GM18517 (cell line): ENCODE results near the gene CGNL1.

ENCODE experiments used
- ATAC-seq: cut with Tn5 transposase; IDR thresholded peaks from one replicate; pipeline ENCODE4 v1.9.1; 2021; ENCODE audit warnings: mild to moderate bottlenecking, moderate library complexity; ENCODE audit not compliant: unreplicated experiment

The CGNL1 gene

DNA sequence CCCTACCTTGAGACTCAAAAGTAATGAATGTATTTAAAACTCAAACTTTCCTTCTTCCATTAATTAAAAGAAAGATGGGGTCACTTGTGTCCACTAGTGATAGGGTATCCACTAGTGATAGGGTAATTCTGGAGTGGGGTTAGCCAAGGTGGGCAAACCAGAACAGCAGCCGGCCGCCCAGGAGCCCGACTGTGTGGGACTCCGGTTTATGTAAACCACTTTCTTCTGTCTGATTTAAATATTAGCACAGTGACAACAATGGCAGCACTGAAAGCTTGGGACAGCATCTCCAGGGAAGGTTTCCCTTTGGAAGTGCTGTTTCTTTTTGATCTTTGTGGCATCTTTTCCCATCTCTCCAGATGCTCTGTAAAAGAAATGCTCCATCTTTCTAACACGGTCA lies 216.1 kb downstream of the CGNL1 start:
- ATAC-seq: no peak

DNA sequence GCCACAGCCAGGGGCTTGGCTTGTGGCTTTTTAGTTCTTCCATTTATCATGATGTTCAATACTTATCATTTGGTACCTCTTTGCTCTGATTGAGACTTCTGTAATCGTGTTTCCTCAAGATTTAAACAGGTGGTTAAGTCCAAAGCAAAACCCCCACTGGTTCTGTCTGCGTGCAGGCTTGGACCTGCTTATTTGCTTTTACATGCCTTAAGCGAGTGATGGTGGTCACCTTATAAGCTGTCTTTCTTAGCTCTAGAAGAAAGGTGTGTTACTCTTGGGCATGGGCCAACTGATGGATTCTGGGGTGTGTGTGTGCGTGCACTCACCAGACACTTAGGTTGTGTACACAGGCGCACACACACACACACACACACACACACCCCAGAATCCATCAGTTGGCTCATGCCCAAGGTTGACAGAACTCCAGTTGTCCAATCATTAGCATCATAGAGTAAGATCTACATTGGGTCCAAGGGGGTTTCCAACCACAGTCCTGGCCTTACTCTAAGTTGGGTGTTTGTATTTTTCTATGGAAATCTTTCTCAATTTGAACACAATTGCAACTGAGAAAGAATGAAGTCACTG lies 216.6 kb downstream of the CGNL1 start:
- no peak for ATAC-seq

DNA sequence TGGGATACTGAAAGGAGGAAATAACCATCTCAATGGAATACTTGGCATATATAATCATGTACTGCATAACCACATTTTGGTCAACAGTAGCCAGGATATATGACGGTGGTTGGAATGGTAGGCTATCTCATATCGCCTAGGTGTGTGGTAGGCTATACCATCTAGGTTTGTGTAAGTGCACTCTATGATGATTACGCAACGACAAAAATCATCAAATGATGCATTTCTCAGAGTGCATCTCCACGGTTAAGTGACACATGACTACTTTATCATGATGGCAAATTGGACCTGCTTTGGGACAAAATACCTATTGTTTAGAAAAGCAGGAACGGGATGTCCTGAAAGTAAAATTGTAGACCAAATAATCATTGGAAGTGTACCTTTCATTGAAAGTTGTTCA lies 218.2 kb downstream of the CGNL1 start:
- no peak for ATAC-seq

- no peak for ATAC-seq
Measured at GRCh38 chr15:57595011-57595866, 218.9 kb downstream of the CGNL1 start.

- no peak for ATAC-seq
Measured at GRCh38 chr15:57596301-57596855, 220.1 kb downstream of the CGNL1 start.

- no peak for ATAC-seq
Measured at GRCh38 chr15:57596978-57597377, 220.7 kb downstream of the CGNL1 start.

DNA sequence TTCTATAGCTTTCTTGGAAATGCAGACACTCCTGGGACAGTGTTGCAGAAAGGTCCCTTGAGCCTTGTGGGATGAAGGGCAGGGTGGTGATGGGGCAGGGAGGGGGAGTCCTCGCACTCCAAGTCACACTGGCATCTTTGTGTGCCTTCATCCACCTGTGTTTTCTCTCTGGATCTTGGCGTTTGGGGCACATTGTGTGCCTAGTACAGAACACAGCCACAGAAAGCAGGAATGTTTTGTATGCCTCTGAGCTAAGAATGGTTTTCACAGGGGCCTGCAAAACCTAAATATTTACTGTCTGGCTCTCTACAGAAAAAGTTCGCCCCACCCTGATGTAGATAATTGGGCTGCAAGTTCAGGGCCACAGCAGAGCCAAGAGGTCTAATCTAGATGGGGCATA lies 221.1 kb downstream of the CGNL1 start:
- no peak for ATAC-seq

DNA sequence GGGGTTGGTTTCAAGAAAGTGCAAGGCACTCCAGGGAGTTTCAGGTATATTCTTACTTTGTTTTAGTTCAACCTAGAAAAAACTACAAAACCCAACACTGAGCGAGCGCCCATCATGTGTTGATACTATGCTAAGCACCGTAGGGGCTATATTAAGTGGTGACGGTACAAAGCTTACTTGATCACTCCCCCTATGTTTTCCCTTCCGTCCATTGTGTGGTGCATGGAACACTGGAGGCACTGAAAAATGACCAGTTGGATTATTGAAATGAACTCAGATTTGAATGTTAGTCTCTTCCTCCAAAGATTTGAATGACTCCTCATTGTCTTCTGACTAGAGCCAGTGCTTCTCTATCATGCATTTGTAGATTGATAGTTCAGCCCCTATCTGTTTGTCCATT lies 222.0 kb downstream of the CGNL1 start:
- no peak for ATAC-seq

DNA sequence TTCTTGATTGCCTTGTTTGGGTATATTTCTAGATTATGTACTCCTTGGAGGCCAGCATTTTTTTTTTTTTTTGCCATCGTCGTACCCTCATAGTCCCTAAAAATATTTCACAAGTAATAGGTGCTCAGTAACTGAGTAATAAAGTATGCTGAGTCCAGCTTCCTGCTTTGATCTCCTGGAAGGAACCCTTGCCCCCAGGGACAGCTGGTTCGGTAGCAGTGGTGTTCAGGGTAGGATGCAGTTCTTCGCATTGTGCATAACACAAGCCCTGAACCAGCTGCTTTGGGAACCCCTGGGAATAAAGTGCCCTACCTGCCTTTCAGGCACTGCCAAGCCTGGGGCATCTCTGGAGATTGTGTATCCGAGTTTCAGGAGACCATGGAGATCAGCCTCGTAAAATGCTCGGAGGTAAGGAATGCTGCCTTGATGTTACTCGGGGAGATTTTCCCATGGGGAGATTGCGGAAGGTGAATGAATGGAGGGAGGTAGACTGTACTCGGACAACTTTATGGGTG lies 223.0 kb downstream of the CGNL1 start:
- ATAC-seq: no peak

DNA sequence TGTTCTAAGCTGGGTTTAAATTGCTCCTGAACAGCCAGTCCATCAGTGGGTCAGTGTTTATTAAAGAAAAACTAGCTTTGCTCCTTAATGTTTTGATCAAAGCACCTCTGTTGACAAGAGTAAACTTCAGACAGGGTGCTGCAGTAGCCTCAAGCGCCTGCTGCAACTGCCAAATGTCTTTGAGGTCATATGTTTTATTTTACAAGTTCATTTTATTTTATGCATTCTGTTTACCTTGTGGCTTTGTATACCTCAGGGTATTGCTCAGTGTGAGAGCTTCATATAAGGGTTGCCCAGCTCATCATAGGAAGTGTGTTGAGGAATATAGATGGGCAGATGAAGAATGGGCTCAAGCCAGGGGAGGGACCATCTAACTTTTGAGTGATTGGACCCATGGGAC lies 223.9 kb downstream of the CGNL1 start:
- no peak for ATAC-seq
